GM21529 (cell line): Measurements from ENCODE around the gene ANKIB1.

Experiments used
- ATAC-seq: cut with Tn5 transposase; IDR thresholded peaks from one replicate; pipeline ENCODE4 v1.9.1; 2021; ENCODE audit not compliant: unreplicated experiment

Gene ANKIB1

GRCh38 chr7:92446869-92447344 is 201.1 kb downstream of the ANKIB1 start:
- no peak for ATAC-seq

DNA sequence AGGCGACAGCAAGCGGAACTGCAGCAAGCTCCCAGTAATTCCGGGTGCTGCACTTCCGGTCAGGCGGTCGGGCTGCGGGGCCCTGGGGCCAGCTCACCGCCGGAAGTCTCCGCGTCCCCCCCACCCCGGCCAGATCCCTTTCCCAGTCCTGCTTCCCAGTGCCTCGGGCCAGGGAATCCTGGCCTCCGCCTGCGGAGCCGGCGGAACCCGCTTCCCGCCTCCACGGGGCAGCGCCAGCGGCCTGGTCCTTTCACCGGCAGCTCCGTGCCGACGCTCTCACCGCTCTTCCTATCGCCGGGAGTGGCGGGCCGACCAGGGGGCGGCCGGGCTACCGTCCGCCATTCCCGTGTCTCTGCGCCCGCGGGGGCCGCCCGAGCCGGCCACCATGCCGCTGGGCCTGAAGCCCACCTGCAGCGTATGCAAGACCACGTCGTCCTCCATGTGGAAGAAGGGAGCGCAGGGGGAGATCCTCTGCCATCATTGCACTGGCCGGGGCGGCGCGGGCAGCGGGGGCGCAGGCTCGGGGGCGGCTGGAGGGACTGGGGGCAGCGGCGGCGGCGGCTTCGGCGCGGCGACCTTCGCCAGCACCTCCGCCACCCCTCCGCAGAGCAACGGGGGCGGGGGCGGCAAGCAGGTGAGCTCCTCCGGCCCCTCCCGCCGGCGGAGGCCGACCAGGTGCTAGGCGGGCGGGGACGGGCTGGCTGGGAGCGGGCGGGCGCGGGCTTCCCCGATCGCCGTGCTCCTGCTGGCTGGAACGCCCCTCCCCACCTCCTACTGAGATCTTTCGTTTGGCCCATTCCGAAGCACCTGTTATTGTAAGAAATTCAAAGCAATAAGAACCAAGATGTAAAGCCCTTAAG is 201.8 kb downstream of the ANKIB1 start, which contains the start of gene GATAD1:
GATAD1 (plus strand) TSS at position 138 of the 860 bp plus-strand sequence; CDS start at position 386, 248 bp downstream.
- ATAC-seq: peak; percentile 84

DNA sequence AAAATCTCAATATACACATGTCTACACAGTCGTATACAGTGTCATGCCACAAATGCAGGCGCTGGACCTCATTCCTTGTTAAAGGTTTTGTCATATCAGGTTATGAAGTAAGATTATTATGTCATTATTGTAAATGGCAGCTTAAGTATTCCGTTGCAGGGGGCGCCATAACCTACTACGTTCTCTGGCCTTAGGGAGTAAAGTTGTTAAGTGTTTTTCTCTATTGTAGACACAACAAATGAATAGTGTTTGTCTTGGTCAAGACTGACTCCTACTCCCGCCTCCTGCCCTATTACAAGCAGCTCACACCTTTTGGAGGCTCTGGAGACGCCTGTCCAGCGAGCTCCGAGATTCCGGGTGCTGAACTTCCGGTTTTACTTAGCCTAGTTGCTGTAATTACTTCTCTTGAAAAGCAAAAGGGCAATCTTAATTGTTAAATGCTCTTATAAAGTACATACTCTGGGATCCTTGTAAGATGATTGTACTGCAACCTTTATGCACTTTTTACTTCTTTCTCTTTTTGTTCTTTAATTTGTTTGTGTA is 202.5 kb downstream of the ANKIB1 start:
- peak; percentile 48 for ATAC-seq
